Vein endothelial cell (primary cell): Measurements from ENCODE around the gene MMP12. TPM values are rescaled to one million over a fixed set of nuclear protein-coding genes. Genes with fewer than 3 reads are reported as not detected.

Experiments used
- small RNA-seq: library from RNA; depleted of rRNA; stranded (forward); fragments of <200 nt; gene quantifications from one replicate; pipeline ENCODE3, GENCODE V24; 2012
- total RNA-seq: library from RNA; depleted of rRNA; stranded (reverse); fragments of >200 nt; gene quantifications from 2 replicates; pipeline ENCODE4 v1.2.3, GENCODE V29; 2012

MMP12 gene
- total RNA-seq, result not detected in 2 replicates

GRCh38 chr11:102874852-102875251, at the start of gene MMP12:
TSS of gene MMP12 (minus strand) at chr11:102874982. CDS start at chr11:102874937, 45 bp downstream.

GRCh38 chr11:102843489-102843888, 31.3 kb downstream of the MMP12 start, which contains the start of gene MMP3:
TSS of gene MMP3 (minus strand) at chr11:102843609. CDS start at chr11:102843546, 63 bp downstream.

Small RNA genes within 50 kb of the gene (small RNA-seq; reads per million reads assigned to genes)
- gene RNU7-159P, result not detected

Other genes starting within 250 kb of the MMP12 start
- not detected in 2 replicates for gene MMP20, start 249.7 kb downstream of the MMP12 start, total RNA-seq
- not detected in 2 replicates for gene MMP27, start 169.2 kb downstream of the MMP12 start, total RNA-seq
- gene MMP8, start 150.0 kb downstream of the MMP12 start, total RNA-seq, result not detected in 2 replicates
- 87.9 and 94.7 TPM in 2 replicates for gene MMP10, start 94.4 kb downstream of the MMP12 start, total RNA-seq
- 562 and 4,071 TPM in 2 replicates for gene MMP1, start 76.8 kb downstream of the MMP12 start, total RNA-seq
- not detected in 2 replicates for gene MMP3, start 31.4 kb downstream of the MMP12 start, total RNA-seq
- gene MMP13, start 80.8 kb upstream of the MMP12 start, total RNA-seq, result not detected in 2 replicates
- gene DCUN1D5, start 217.2 kb upstream of the MMP12 start, total RNA-seq, result 75.8 and 80.5 TPM in 2 replicates
- gene DYNC2H1, start 234.4 kb upstream of the MMP12 start, total RNA-seq, result 6.5 and 12.4 TPM in 2 replicates